ENCODE results near the gene ST6GALNAC3. TPM values are rescaled to one million over a fixed set of nuclear protein-coding genes. Genes with fewer than 3 reads are reported as not detected.

The ST6GALNAC3 gene
- total RNA-seq, 1 experiment from 2014 or later: 0.82 TPM

DNA sequence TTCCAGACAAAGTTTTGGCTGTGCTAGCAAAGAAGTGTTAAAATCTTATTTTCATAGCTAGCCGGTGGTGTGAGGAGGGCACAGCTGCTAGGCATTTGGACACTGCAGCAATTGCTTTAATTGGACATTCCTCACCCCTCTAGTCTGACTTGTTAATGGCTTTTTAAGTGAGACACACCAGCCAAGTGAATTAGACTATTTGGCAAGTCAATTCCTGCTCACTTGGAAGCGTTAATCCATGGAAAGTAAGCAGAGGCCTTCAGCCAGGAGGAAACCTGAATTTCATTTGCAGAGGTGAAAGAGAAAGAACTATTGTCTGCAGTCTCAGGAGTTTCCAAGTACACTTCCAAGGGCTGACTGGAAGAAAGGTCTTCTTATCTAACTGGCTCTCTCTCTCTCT lies 175.7 kb downstream of the ST6GALNAC3 start:
- TF ChIP-seq, protein P1, sequence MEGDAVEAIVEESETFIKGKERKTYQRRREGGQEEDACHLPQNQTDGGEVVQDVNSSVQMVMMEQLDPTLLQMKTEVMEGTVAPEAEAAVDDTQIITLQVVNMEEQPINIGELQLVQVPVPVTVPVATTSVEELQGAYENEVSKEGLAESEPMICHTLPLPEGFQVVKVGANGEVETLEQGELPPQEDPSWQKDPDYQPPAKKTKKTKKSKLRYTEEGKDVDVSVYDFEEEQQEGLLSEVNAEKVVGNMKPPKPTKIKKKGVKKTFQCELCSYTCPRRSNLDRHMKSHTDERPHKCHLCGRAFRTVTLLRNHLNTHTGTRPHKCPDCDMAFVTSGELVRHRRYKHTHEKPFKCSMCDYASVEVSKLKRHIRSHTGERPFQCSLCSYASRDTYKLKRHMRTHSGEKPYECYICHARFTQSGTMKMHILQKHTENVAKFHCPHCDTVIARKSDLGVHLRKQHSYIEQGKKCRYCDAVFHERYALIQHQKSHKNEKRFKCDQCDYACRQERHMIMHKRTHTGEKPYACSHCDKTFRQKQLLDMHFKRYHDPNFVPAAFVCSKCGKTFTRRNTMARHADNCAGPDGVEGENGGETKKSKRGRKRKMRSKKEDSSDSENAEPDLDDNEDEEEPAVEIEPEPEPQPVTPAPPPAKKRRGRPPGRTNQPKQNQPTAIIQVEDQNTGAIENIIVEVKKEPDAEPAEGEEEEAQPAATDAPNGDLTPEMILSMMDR (IDR thresholded peaks at IDR 0.05; ENCODE audit: unreplicated experiment): no peak
- H3K27ac Mint-ChIP-seq (ENCODE audit: low read depth, unreplicated experiment): no peak overlapping the region
- POLR2A ChIA-PET: no interaction called here
- peaks cover 10% of the 10 kb centered on the region for H3K9me3 Mint-ChIP-seq (ENCODE audit: unreplicated experiment)
- H3K4me1 Mint-ChIP-seq (ENCODE audit: insufficient read depth, unreplicated experiment): no peaks in the 10 kb centered on the region
- DNase-seq (ENCODE audit: unreplicated experiment): no peak
- no TSS peak for BruUV-seq (replicated peaks)
- intact Hi-C loops (cut with micrococcal nuclease): no loop called here
- H3K27me3 Mint-ChIP-seq (ENCODE audit: insufficient read depth, unreplicated experiment): no peaks in the 10 kb centered on the region
- H3K4me3 Mint-ChIP-seq (ENCODE audit: unreplicated experiment): no peak overlapping the region
- CTCF ChIA-PET: no interaction called here
- H3K36me3 Mint-ChIP-seq (ENCODE audit: insufficient read depth, unreplicated experiment): no peaks in the 10 kb centered on the region

DNA sequence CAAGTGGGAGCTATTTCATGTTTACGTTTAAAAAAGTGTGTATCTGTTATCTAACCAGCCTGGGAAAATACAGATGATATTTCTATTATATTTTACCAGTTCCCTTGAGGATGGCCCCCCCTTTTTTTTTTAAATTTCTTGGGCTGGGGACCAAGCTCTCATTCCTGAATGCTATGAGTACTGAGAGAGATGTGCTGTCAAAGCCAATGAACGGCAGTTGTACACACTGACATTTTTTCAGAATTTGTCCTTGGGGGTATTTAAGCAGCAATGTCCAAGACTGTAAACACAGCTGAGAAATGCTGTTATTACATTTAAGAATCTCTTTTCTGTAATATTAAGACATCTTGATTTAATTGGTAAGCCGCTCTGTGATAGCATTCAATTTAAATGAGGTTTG lies 177.9 kb downstream of the ST6GALNAC3 start:
- H3K27me3 Mint-ChIP-seq (ENCODE audit: insufficient read depth, unreplicated experiment): no peaks in the 10 kb centered on the region
- H3K4me1 Mint-ChIP-seq (ENCODE audit: insufficient read depth, unreplicated experiment): no peaks in the 10 kb centered on the region
- H3K27ac Mint-ChIP-seq (ENCODE audit: low read depth, unreplicated experiment): no peak overlapping the region
- no peaks in the 10 kb centered on the region for H3K36me3 Mint-ChIP-seq (ENCODE audit: insufficient read depth, unreplicated experiment)
- CTCF ChIA-PET: no interaction called here
- no peak overlapping the region for H3K4me3 Mint-ChIP-seq (ENCODE audit: unreplicated experiment)
- no peak for DNase-seq (ENCODE audit: unreplicated experiment)
- intact Hi-C loops (cut with micrococcal nuclease): no loop called here
- POLR2A ChIA-PET: interaction anchor here (1.0 kb wide), 1 partner anchor 12 kb away, joined by 3 read pairs; no protein-coding TSS in a partner anchor
- peaks cover 10% of the 10 kb centered on the region for H3K9me3 Mint-ChIP-seq (ENCODE audit: unreplicated experiment)
- TF ChIP-seq, protein P1 (IDR thresholded peaks at IDR 0.05; ENCODE audit: unreplicated experiment): no peak
- BruUV-seq (replicated peaks): no TSS peak

DNA sequence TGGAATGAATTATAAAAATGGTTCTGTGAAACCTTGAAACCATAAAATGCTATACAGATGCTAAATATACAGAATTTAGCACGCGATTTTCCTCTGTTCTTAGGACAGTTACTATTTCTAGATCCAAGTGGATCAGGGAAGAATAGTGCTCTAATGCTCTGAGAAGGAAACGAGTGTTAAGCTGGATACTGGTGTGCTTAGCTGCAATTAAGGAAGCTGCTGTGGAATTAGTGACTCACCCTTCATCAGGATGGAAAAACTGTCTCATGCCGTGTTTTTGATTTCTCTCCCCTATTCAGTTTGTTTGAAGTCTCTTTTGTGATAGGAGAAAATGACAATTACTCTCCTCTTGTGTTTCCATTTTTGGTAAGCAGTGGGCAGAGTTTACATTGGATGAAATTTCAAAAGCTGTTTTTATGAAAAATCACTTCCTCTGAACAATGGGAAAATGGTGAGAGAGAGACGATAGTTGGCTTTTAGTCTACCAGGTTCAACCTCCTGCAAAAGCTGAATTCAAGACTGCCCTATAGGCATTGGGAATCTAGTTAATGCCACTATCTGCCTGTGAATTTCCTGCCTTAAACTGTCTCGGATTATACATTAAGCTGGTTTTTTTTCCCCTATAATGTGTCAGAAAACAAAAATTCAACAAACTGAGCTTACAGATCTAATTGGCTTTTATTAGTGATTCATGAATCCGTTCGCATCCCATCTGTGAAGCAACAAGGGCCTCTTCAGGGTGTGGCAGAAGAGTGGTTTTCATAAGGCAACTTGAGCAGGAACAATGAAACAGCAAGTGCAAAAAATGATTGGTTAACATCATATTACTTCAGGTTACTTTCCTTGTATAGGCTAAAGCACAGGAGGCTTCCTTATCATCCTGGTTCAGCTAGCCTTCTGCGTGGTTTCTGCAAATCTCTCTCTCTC lies 179.8 kb downstream of the ST6GALNAC3 start:
- intact Hi-C loops (cut with micrococcal nuclease): no loop called here
- H3K27me3 Mint-ChIP-seq (ENCODE audit: insufficient read depth, unreplicated experiment): no peaks in the 10 kb centered on the region
- H3K4me3 Mint-ChIP-seq (ENCODE audit: unreplicated experiment): no peak overlapping the region
- H3K36me3 Mint-ChIP-seq (ENCODE audit: insufficient read depth, unreplicated experiment): no peaks in the 10 kb centered on the region
- peaks cover 10% of the 10 kb centered on the region for H3K9me3 Mint-ChIP-seq (ENCODE audit: unreplicated experiment)
- H3K27ac Mint-ChIP-seq (ENCODE audit: low read depth, unreplicated experiment): no peak overlapping the region
- TF ChIP-seq, protein P1 (IDR thresholded peaks at IDR 0.05; ENCODE audit: unreplicated experiment): no peak
- no TSS peak for BruUV-seq (replicated peaks)
- H3K4me1 Mint-ChIP-seq (ENCODE audit: insufficient read depth, unreplicated experiment): no peaks in the 10 kb centered on the region
- peak; percentile 33 for DNase-seq (ENCODE audit: unreplicated experiment)
- POLR2A ChIA-PET: interaction anchor here (0.6 to 1.2 kb wide), 3 partner anchors 9 to 165 kb away, joined by 3 to 5 read pairs (median 3); no protein-coding TSS in a partner anchor
- CTCF ChIA-PET: interaction anchor here (0.6 kb wide), 2 partner anchors 60 to 372 kb away, joined by 4 to 6 read pairs; no protein-coding TSS in a partner anchor

DNA sequence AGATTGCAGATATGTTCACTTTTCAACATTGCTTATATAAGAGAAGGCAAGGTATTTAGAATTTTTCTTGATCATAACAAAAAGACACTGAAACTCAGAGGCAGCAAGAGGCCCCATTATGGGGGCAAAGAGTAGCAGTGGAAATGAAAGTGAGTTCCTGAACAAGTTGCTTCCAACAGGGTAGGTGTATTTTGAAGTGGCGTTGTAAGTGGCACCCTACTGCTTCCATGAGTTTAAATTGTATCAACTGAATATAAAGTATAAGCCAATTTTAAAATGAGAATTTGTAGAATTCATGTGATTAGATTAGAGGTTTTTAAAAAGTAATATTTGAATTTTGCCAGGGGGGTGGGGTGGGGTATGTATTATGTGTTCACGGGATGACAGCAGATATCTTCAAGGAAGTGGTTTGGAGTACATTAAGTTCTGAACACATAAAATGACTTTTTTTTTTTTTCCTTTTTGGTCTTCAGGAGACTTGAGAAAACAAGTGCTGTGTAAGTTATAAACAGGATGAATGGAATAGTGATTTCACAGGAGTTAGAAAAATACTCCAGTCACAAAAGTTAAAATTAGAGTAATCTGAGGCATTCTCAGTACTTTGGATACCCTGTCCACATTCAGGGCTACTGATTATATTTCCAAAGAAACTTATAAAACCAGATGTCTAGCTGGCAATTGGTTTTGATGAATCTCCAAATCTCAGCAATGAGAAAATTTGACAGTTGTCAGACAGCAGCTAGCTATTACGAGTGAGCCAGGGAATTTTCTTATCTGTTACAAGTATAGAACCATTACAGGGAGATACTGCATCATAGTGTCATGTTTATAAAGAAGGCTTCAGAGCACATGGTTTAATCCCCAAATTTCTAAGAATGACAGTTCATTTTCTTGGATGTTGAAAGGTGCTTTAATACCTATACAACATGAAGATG lies 182.0 kb downstream of the ST6GALNAC3 start:
- intact Hi-C loops (cut with micrococcal nuclease): no loop called here
- Mint-ChIP-seq H3K9me3 (ENCODE audit: unreplicated experiment) (peaks cover 4% of the 10 kb centered on the region), H3K36me3 (ENCODE audit: insufficient read depth, unreplicated experiment) (no peaks in the 10 kb centered on the region), H3K4me1 (ENCODE audit: insufficient read depth, unreplicated experiment) (no peaks in the 10 kb centered on the region), H3K27me3 (ENCODE audit: insufficient read depth, unreplicated experiment) (no peaks in the 10 kb centered on the region), H3K4me3 (ENCODE audit: unreplicated experiment) (no peak overlapping the region), H3K27ac (ENCODE audit: low read depth, unreplicated experiment) (no peak overlapping the region)
- CTCF ChIA-PET: no interaction called here
- POLR2A ChIA-PET: no interaction called here
- TF ChIP-seq, protein P1 (IDR thresholded peaks at IDR 0.05; ENCODE audit: unreplicated experiment): no peak
- no peak for DNase-seq (ENCODE audit: unreplicated experiment)
- BruUV-seq (replicated peaks): no TSS peak

Measured in MCF 10A (cell line).